DMS153 treated with DMSO at 0.1 percent for 48 hours (cell line): ENCODE measurements around the gene NIM1K.
"Not testable (repeated sequence)": the region's sequence is repeated elsewhere in the genome, so short reads cannot be mapped to it uniquely, and the experiment has no call there.

ENCODE experiments used
- DNase-seq: peaks from one replicate; lab custom pipeline; 2025; ENCODE audit not compliant: unreplicated experiment; lab: John Stamatoyannopoulos, UW

NIM1K gene

DNA sequence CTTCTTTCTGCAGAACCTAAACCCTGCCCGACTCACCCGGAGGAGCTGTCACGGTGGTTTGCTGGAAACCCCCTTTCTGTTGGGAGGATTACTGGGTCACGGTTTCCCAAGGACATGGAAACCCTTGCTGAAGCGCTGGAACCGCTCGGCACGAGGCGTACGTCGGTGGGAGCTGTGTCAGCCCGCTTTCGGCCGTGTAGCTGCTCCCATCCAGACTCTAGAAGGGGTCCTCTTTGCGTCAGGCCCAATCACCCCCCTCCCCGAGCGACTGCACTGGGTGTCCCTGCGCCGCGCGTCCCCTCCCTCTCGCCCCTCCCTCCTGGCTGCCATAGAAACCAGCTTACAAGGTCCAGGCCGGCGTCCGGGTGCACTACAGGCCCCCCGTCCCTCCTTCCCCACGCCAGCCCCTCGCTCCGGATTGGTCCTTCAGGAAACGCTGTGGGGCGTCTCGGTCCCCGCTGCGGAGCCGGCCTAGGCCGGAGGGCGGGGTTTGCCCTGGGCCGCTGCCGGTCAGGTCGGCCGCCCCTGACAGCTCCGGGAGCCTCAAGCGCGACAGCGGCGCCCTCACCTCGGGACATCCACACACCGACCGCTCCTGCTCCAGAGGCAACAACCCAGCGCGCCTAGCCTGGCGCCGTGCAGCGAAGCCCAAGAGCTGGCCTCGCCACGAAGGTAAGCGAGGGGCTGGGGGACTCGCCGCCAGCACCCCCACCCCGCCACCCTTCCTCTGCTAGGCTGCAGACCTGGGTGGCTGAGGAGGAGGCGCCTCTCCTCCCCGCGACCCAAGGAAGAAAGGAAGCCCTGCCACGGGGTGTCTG lies at the start of gene NIM1K:
Gene NIM1K (plus strand): TSS at position 486 of the 818 bp plus-strand sequence. CDS start 53,551 bp downstream, outside the sequence.
- peak; percentile 30 for DNase-seq

DNA sequence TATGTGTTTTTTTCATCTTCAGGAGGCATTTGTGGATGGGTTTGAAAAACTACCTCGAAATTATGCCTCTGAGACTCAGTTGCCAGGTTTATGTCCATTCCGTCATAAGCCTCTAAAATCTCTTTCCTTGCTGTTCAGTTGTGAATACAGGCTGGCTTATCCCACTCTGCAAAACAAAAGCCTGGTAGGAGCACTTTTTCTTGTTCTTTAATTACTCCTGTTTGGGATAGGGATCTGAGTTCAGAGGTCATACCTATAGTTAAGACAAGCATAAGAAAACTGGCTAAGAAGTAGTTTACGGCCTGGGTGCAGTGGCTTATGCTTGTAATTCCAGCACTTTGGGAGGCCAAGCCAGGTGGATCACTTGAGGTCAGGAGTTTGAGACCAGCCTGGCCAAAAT lies 47.0 kb upstream of the NIM1K start:
- DNase-seq = no peak

DNA sequence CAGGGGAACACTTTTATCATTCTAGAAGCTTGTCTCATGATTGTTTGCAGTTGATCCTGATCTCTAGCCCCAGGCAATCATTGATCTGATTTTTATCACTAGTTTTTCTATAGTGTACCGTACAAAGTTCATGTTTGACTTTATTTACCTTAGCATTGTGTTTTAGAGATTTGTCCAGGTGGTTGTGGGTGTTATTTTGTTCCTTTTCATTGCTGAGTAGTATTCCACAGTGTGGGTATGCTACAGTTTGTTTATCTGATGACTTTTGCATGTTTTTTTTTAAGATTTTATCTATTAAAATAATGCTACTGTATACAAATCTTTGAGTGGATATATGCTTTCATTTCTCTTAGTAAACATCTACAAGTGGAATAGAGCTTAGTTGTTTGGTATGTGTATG lies 45.1 kb upstream of the NIM1K start:
- no peak for DNase-seq

DNA sequence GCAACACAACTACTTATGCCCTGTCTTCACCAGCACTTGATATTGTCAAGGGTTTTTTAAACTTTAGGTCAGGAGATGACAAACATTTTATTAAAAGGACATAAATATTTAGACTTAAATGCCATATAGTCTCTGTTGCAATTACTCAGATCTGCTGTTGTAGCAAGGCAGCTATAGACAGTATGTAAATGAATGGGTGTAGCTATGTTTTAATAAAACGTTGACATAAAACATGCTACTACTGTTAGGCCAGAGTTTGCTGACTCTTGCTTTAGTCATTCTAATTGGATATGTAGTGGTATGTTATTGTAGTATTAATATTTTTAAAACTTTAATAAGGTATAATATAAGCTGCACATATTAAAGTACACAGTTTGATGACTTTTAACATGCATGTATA lies 43.6 kb upstream of the NIM1K start:
- DNase-seq = no peak

- DNase-seq = no peak
Measured at GRCh38 chr5:43149231-43149630, 42.8 kb upstream of the NIM1K start.

DNA sequence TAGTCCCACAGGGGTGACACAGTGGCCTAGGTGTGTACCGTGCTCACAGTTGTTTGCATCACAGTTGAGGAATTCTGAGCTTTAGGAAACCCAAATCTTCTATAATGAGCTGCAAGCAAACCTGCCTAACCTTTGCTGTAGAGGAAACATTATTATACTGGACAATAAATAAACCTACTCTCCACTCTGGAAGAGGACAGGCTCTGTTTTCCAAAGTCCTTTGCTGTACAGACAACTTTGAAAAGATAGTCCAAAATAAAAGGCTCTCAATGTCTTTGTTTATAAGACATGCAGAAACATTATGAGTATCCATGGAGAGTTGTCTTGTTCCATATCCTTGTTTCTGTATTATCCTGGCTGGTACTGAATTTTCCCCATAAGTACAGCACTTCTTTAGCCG lies 42.0 kb upstream of the NIM1K start:
- no peak for DNase-seq

DNA sequence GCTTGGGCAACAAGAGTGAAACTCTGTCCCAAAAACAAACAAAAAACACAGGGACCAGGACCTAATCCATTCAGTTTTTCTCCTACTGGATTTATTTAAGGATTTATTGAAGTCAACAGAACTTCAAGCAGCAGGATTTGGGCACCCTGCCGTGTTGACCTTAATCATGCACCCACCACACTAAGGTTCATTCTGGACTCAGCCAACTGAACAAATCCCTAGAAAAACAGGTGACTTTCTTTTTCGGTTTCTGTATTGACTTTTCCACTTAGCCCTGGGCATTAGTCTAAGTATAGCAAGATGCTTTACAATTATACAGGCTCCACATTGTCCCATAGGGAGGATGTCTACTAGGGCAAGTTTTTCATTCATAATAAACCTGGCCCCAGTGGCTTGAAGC lies 41.3 kb upstream of the NIM1K start:
- no peak for DNase-seq

DNA sequence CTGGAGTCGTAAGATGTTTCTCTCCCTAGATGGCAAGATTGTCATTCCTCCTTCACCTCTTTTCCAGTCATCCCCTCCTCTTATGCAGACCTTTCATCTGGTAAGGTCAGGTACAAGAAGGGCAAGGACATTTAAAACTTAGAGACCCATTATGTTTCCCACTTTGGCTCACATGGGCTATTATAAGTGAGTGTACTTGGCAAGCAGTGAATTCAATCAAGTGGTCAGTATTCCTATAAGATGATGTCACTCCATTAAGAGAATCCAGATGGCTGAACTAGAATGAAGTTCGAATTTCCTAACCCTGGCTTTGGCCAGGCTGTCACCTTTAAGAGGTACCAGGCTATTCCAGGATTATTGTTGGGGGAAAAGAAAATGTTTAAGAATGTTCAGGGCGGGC lies 39.1 kb upstream of the NIM1K start:
- DNase-seq = no peak

- no peak for DNase-seq
Measured at GRCh38 chr5:43154469-43154868, 37.6 kb upstream of the NIM1K start.

GRCh38 chr5:43155394-43156096 lies 36.5 kb upstream of the NIM1K start:
- DNase-seq = no peak

- no peak for DNase-seq
Measured at GRCh38 chr5:43156388-43156787, 35.6 kb upstream of the NIM1K start.

DNA sequence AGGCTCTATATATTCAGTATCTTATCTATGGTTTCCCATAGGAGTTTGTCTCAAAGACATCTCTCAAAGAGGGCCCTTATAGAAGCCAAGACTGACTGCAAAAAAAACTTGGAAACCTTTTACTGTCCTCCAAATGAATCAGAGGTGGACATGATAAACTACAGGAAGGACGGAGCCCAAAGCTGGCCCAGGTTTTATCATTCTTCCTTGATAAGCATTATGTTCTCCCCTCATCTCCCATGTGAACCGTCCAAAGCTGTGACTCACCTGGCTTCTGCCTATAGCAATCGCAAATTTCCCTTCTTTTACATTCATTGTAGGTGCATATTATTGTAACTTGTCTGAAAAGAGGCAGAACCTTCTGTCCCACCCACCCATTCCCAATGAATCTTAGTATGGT lies 35.0 kb upstream of the NIM1K start:
- no peak for DNase-seq

DNA sequence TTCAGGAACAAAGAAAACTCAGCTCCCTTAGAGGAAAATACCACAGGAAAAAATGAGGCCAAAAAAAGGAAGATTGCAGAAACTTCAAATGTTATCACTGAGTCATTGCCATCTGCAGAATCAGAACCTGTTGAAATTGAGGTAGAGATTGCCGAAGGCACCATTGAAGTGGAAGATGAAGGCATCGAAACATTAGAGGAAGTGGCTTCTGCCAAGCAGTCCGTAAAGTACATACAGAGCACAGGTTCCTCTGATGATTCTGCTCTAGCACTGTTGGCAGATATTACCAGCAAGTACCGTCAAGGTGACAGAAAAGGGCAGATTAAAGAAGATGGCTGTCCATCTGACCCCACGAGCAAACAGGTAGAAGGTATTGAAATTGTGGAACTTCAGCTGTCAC lies 30.8 kb upstream of the NIM1K start:
- no peak for DNase-seq

DNA sequence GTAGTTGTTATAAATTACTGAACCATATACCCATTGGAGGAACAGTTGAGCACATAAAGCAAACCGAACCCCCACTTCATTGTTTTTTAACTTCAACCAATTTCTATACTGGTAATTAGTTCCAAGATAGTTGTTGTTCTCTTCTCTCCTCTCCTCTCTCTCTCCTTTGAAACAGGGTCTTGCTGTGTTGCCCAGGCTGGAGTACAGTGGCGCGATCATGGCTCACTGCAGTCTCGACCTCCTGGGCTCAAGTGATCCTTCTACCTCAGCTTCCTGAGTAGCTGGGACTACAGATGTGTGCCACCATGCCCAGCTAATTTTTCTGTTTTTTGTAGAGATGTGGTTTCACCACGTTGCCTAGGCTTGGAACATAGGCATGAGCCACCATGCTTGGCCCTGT lies 27.2 kb upstream of the NIM1K start:
- DNase-seq = not testable (repeated sequence)

GRCh38 chr5:43165323-43165722 lies 26.7 kb upstream of the NIM1K start:
- no peak for DNase-seq

DNA sequence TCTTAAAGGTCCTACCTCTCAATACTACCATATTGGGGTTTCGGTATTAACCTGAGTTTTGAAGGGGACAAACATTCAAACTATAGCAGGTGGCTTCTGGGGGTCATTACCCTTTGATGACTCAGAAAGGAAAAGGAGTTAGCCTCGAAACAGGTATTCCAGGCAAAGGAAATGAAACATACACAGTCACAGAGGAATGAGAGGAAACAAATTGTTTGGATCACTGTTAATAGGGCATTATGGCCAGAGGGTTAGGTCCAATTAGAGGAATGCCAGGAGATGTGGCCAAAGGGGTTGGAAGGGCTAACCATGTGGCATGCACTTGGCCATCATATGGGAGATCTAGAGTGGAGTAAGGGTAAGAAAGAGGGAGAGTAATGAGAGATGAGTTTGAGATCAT lies 23.9 kb upstream of the NIM1K start:
- DNase-seq = no peak

GRCh38 chr5:43171451-43171850 lies 20.6 kb upstream of the NIM1K start:
- no peak for DNase-seq

GRCh38 chr5:43171926-43172325 lies 20.1 kb upstream of the NIM1K start:
- DNase-seq = no peak

DNA sequence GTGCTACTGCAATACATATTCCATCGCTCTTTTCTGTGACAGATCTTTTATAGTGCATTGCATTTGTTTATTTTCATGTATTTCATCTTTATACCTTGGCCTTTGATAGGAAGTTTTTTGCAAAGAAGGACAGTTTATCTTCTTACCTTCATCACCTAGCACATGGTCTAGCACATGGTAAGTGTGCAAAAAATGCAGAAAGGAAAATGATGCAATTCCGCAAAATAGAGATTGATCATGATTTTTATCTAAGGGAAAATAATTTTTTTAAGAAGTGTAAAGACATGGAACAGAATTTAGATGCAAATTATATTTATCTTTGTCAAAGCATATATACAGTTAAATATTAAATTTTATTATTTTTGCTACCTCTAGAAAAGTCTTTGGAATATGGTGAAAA lies 19.2 kb upstream of the NIM1K start:
- no peak for DNase-seq

DNA sequence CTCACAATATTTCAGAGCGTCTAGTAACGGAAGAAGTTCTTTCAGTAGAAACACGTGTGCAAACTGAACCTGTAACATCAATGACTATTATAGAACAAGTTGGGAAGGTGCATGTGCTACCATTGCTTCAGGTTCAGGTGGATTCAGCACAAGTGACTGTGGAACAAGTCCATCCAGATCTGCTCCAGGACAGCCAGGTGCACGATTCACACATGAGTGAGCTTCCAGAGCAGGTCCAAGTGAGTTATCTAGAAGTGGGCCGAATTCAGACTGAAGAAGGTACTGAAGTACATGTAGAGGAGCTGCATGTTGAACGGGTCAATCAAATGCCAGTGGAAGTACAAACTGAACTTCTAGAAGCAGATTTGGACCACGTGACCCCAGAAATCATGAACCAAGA lies 17.4 kb upstream of the NIM1K start:
- no peak for DNase-seq

GRCh38 chr5:43179836-43180235 lies 12.2 kb upstream of the NIM1K start:
- DNase-seq = no peak

DNA sequence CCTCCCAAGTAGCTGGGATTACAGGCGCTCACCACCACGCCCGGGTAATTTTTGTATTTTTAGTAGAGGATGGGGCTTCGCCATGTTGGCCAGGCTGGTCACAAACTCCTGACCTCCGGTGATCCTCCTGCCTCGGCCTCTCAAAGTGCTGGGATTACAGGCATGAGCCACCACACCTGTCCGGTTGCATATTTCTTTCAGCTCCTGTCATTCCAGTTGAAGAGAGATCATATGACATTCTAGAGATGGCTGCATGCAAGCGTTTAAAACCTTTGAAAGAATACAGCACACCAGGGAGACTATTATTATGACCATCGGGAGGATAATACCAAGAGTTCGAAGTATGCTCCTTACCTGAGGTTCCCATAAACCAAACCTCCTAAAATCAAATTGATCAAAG lies 9.6 kb upstream of the NIM1K start:
- DNase-seq = no peak

DNA sequence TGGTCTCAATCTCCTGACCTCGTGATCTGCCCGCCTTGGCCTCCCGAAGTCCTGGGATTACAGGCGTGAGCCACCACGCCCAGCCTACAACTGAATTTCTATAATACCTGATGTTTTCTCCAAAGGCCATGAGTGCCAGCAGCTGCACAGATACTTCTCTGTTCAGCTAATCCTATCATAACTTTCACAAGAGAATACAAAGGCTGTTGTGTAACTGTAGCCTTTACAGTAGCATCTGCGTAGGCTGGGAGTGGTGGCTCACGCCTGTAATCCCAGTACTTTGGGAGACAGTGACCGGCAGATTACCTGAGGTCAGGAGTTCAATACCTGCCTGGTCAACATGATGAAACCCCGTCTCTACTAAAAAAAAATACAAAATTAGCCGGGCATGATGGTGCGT lies 8.9 kb upstream of the NIM1K start:
- not testable (repeated sequence) for DNase-seq
